Measurements from ENCODE around the gene RASGRP1. TPM values are rescaled to one million over a fixed set of nuclear protein-coding genes. Genes with fewer than 3 reads are reported as not detected.
A peak's percentile ranks its signal among the peaks of the same experiment; 100 is the strongest.

RASGRP1 gene
- total RNA-seq, 4 donors from 2014 or later: 14.4 to 25.9 (median 18.1) TPM

GRCh38 chr15:38576261-38576660 lies 11.6 kb upstream of the RASGRP1 start:
- Histone ChIP-seq H3K4me3 (no peak overlapping the region), H3K4me1 (no peaks in the 10 kb centered on the region), H3K27me3 (no peaks in the 10 kb centered on the region), H3K36me3 (no peaks in the 10 kb centered on the region), H3K9me3 (no peaks in the 10 kb centered on the region), H3K27ac (no peak overlapping the region)
- no peak for DNase-seq (ENCODE audit: low spot score in 2 of 2)
- 77% methylated on average over 1 of the region's 1 CpG for WGBS
- TF ChIP-seq, protein P1, sequence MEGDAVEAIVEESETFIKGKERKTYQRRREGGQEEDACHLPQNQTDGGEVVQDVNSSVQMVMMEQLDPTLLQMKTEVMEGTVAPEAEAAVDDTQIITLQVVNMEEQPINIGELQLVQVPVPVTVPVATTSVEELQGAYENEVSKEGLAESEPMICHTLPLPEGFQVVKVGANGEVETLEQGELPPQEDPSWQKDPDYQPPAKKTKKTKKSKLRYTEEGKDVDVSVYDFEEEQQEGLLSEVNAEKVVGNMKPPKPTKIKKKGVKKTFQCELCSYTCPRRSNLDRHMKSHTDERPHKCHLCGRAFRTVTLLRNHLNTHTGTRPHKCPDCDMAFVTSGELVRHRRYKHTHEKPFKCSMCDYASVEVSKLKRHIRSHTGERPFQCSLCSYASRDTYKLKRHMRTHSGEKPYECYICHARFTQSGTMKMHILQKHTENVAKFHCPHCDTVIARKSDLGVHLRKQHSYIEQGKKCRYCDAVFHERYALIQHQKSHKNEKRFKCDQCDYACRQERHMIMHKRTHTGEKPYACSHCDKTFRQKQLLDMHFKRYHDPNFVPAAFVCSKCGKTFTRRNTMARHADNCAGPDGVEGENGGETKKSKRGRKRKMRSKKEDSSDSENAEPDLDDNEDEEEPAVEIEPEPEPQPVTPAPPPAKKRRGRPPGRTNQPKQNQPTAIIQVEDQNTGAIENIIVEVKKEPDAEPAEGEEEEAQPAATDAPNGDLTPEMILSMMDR (IDR thresholded peaks at IDR 0.05): no peak
- TF ChIP-seq EP300 (IDR thresholded peaks at IDR 0.05): no peak
- TF ChIP-seq POLR2AphosphoS5 (IDR thresholded peaks at IDR 0.05): no peak
- TF ChIP-seq POLR2A (IDR thresholded peaks at IDR 0.05): no peak

GRCh38 chr15:38565287-38565670 lies 665 bp upstream of the RASGRP1 start:
- TF ChIP-seq EP300 (IDR thresholded peaks at IDR 0.05) (no peak), POLR2A (IDR thresholded peaks at IDR 0.05) (no peak), POLR2AphosphoS5 (IDR thresholded peaks at IDR 0.05) (no peak)
- TF ChIP-seq, protein P1 (IDR thresholded peaks at IDR 0.05): no peak
- H3K9me3 ChIP-seq: no peaks in the 10 kb centered on the region

DNA sequence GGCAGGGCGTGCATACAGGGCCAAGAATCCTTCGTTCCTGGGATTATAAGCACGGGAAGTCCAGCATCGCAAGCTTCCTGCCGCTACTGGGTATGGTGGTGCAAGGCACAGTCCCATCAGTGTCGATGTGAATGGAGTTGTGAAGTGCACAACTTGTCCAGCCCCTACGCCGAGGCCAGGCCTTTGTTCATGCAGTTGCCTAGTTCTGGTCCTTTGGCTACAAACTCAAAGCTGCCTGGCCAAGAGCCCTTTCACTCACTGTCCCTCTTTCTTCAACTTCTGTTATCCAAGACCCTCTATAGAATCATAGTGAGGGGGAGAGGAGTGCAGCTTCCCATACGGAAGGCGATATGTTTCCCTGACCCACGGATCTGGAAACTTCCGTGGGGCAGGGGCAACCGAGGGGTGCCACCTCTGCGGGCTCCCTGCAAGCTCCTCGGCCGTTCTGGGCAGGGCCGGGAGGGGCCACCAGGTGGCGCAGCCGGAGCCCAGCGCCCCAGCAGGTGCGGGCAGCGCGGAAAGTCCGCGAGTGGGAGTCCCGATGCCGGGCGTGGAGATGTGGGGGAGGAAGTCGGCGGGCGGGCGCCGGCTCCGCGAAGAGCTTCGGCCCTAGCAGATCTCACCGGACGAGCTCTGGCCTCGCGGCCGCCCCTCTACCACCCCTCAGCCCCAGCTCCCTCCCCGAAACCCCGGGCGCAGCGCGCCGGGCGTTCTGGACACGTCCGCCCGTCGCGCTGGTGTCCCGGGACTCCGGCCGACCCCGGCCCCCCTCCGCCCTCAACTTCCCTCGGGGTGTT lies 693 bp downstream of the RASGRP1 start:
- H3K4me3 ChIP-seq: peak overlapping the region; percentile 78
- DNase-seq (ENCODE audit: low spot score in 2 of 2): peak in 1 of 2 donors; percentile 64
- TF ChIP-seq EP300 (IDR thresholded peaks at IDR 0.05) (no peak), POLR2A (IDR thresholded peaks at IDR 0.05) (no peak), POLR2AphosphoS5 (IDR thresholded peaks at IDR 0.05) (no peak)
- TF ChIP-seq, protein P1 (IDR thresholded peaks at IDR 0.05): peak; percentile 64 to 90
- H3K27ac ChIP-seq: peak overlapping the region; percentile 73
- peaks cover 40% of the 10 kb centered on the region for H3K27me3 ChIP-seq
- WGBS: 36% methylated on average over 12 of the region's 59 CpGs
- H3K9me3 ChIP-seq: no peaks in the 10 kb centered on the region
- H3K36me3 ChIP-seq: no peaks in the 10 kb centered on the region
- peaks cover 15% of the 10 kb centered on the region for H3K4me1 ChIP-seq

More at GRCh38 chr15:38565287-38565670, 665 bp upstream of the RASGRP1 start:
- no peak for DNase-seq (ENCODE audit: low spot score in 2 of 2)
- Histone ChIP-seq H3K27me3 (peaks cover 35% of the 10 kb centered on the region), H3K27ac (no peak overlapping the region), H3K4me1 (peaks cover 15% of the 10 kb centered on the region), H3K4me3 (peak overlapping the region; percentile 78), H3K36me3 (no peaks in the 10 kb centered on the region)
- WGBS: 76% methylated on average over 7 of the region's 16 CpGs

GRCh38 chr15:38562278-38562677 lies 2.3 kb downstream of the RASGRP1 start:
- WGBS: 89% methylated on average over 3 of the region's 3 CpGs

DNA sequence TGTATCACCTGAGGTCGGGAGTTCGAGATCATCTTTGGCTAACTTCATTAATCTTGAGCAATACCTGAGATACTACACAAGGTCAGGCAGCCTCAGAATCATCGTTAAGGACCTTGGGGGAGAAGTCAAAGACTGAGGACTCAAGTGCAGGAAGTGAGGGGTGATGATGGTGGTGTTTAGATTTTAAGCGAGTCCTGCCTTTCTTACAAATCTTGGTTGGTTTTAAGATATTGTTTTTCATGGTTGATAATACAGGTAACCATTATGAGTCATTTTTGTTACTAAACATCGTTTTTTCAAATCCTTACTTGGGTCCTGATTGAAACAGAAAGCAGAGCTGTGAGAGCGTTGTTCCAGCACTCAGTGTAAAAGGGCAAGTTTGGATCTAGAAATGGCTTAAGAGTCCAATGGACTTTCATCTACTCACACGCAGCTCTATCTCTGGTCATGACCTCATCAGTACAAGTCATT lies 4.1 kb downstream of the RASGRP1 start:
- Histone ChIP-seq H3K27ac (no peak overlapping the region), H3K4me3 (no peak overlapping the region), H3K27me3 (peaks cover 36% of the 10 kb centered on the region), H3K4me1 (peaks cover 15% of the 10 kb centered on the region), H3K36me3 (no peaks in the 10 kb centered on the region), H3K9me3 (no peaks in the 10 kb centered on the region)
- DNase-seq (ENCODE audit: low spot score in 2 of 2): no peak
- no peak for TF ChIP-seq EP300 (IDR thresholded peaks at IDR 0.05)
- 80% methylated on average over 7 of the region's 7 CpGs for WGBS

More at GRCh38 chr15:38562278-38562677, 2.3 kb downstream of the RASGRP1 start:
- peaks cover 15% of the 10 kb centered on the region for H3K4me1 ChIP-seq
- peaks cover 40% of the 10 kb centered on the region for H3K27me3 ChIP-seq
- DNase-seq (ENCODE audit: low spot score in 2 of 2): no peak
- H3K36me3 ChIP-seq: no peaks in the 10 kb centered on the region
- no peaks in the 10 kb centered on the region for H3K9me3 ChIP-seq
- TF ChIP-seq, protein P1 (IDR thresholded peaks at IDR 0.05): no peak
- TF ChIP-seq EP300 (IDR thresholded peaks at IDR 0.05) (no peak), POLR2AphosphoS5 (IDR thresholded peaks at IDR 0.05) (no peak), POLR2A (IDR thresholded peaks at IDR 0.05) (no peak)
- no peak overlapping the region for H3K4me3 ChIP-seq
- no peak overlapping the region for H3K27ac ChIP-seq

Data from suprapubic skin (tissue), 4 donors.